ENCODE results near the gene CLK3. TPM values are rescaled to one million over a fixed set of nuclear protein-coding genes. Genes with fewer than 3 reads are reported as not detected.

The CLK3 gene
- total and polyA plus RNA-seq, 2 of the 13 experiments (the other 11 are each of a cell fraction or from before 2014, with no cell fraction given): 41.5 to 82.0 TPM

DNA sequence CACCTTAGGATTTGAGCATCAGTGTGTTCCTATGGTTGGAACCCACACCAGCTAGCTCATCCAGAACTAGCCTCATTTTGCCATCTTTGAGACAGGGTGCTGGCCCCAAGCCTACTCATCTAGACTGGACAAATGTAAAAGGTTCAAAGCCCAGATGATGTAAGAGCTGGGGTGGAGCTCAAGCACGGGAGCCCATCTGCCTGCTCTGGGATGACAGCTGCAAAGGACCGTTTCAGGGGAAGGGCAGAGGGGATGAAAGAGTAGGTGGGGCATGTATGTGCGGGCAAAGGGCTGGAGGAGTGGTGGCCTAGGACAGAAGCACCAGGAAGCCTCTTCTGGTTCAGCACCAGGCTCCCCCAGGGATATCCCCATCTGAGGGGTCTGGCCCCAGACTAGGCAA is 15.8 kb downstream of the CLK3 start (continued):
- peak; percentile 51 for TF ChIP-seq ZNF687 (CRISPR knock-in tag; IDR thresholded peaks at IDR 0.05)
- TF ChIP-seq THAP9 (CRISPR knock-in tag; IDR thresholded peaks at IDR 0.05; ENCODE audit: borderline replicate concordance): peak; percentile 28; the same call in 1 of the 2 replicates
- TF ChIP-seq KLF12 (CRISPR knock-in tag; IDR thresholded peaks at IDR 0.05; ENCODE audit: borderline replicate concordance): no peak
- no peak for TF ChIP-seq ZFP82 (CRISPR knock-in tag; IDR thresholded peaks at IDR 0.05; ENCODE audit: borderline replicate concordance)
- no peak for TF ChIP-seq ZBTB42 (CRISPR knock-in tag; IDR thresholded peaks at IDR 0.05)
- no peak for TF ChIP-seq ZNF292 (CRISPR knock-in tag; IDR thresholded peaks at IDR 0.05; ENCODE audit: borderline replicate concordance, low read depth)
- 0 out of 2 replicates have a peak, but pooled peaks have one; percentile 34 for TF ChIP-seq SP5 (CRISPR knock-in tag; IDR thresholded peaks at IDR 0.05; ENCODE audit: borderline replicate concordance, low read depth)
- TF ChIP-seq GLI4 (CRISPR knock-in tag; IDR thresholded peaks at IDR 0.05; ENCODE audit: borderline replicate concordance): no peak
- TF ChIP-seq HNF4G (IDR thresholded peaks at IDR 0.05; ENCODE audit: borderline replicate concordance, low read depth, low read length): no peak
- TF ChIP-seq HNF4G (CRISPR knock-in tag; IDR thresholded peaks at IDR 0.05; ENCODE audit: borderline replicate concordance, low read depth): no peak
- TF ChIP-seq ZC3H4 (CRISPR knock-in tag; IDR thresholded peaks at IDR 0.05; ENCODE audit: borderline replicate concordance): no peak
- no peak for TF ChIP-seq PRMT3 (CRISPR knock-in tag; IDR thresholded peaks at IDR 0.05; ENCODE audit: borderline replicate concordance, low read depth)
- TF ChIP-seq, protein P1, sequence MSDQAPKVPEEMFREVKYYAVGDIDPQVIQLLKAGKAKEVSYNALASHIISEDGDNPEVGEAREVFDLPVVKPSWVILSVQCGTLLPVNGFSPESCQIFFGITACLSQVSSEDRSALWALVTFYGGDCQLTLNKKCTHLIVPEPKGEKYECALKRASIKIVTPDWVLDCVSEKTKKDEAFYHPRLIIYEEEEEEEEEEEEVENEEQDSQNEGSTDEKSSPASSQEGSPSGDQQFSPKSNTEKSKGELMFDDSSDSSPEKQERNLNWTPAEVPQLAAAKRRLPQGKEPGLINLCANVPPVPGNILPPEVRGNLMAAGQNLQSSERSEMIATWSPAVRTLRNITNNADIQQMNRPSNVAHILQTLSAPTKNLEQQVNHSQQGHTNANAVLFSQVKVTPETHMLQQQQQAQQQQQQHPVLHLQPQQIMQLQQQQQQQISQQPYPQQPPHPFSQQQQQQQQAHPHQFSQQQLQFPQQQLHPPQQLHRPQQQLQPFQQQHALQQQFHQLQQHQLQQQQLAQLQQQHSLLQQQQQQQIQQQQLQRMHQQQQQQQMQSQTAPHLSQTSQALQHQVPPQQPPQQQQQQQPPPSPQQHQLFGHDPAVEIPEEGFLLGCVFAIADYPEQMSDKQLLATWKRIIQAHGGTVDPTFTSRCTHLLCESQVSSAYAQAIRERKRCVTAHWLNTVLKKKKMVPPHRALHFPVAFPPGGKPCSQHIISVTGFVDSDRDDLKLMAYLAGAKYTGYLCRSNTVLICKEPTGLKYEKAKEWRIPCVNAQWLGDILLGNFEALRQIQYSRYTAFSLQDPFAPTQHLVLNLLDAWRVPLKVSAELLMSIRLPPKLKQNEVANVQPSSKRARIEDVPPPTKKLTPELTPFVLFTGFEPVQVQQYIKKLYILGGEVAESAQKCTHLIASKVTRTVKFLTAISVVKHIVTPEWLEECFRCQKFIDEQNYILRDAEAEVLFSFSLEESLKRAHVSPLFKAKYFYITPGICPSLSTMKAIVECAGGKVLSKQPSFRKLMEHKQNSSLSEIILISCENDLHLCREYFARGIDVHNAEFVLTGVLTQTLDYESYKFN (CRISPR knock-in tag; conservative IDR thresholded peaks at IDR 0.05): peak; percentile 51; the same call in 1 of the 2 replicates
- TF ChIP-seq NONO (IDR thresholded peaks at IDR 0.05): no peak
- peak; percentile 38 for TF ChIP-seq NONO (CRISPR knock-in tag; conservative IDR thresholded peaks at IDR 0.05)
- no peak for TF ChIP-seq MTF1 (CRISPR knock-in tag; IDR thresholded peaks at IDR 0.05)
